Measurements from ENCODE around the gene SETD2.

GRCh38 chr3:47028667-47029066, 135.2 kb downstream of the SETD2 start:
- TF ChIP-seq YY1 (IDR thresholded peaks at IDR 0.05; ENCODE audit: insufficient read depth, insufficient read length) (no peak), ZNF274 (IDR thresholded peaks at IDR 0.05; ENCODE audit: low read depth, low read length) (no peak), SUZ12 (IDR thresholded peaks at IDR 0.05; ENCODE audit: extremely low read depth, insufficient read depth, insufficient read length) (no peak)

Measured in NT2/D1 (cell line).